ENCODE results near the gene KL.

GRCh38 chr13:33115274-33115673, 99.1 kb downstream of the KL start:
- TF ChIP-seq, protein P1, sequence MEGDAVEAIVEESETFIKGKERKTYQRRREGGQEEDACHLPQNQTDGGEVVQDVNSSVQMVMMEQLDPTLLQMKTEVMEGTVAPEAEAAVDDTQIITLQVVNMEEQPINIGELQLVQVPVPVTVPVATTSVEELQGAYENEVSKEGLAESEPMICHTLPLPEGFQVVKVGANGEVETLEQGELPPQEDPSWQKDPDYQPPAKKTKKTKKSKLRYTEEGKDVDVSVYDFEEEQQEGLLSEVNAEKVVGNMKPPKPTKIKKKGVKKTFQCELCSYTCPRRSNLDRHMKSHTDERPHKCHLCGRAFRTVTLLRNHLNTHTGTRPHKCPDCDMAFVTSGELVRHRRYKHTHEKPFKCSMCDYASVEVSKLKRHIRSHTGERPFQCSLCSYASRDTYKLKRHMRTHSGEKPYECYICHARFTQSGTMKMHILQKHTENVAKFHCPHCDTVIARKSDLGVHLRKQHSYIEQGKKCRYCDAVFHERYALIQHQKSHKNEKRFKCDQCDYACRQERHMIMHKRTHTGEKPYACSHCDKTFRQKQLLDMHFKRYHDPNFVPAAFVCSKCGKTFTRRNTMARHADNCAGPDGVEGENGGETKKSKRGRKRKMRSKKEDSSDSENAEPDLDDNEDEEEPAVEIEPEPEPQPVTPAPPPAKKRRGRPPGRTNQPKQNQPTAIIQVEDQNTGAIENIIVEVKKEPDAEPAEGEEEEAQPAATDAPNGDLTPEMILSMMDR (IDR thresholded peaks at IDR 0.05 in 2 of 3, conservative IDR thresholded peaks at IDR 0.05 in 1 of 3; ENCODE audit: borderline replicate concordance in 1 of 3, insufficient read depth in 1 of 3, low read depth in 2 of 3, low read length in 2 of 3): no peak
- TF ChIP-seq, protein P2, sequence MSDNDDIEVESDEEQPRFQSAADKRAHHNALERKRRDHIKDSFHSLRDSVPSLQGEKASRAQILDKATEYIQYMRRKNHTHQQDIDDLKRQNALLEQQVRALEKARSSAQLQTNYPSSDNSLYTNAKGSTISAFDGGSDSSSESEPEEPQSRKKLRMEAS (IDR thresholded peaks at IDR 0.05): no peak
- TF ChIP-seq SP1 (IDR thresholded peaks at IDR 0.05; ENCODE audit: low read depth) (no peak), POLR2A (IDR thresholded peaks at IDR 0.05; ENCODE audit: borderline replicate concordance, extremely low read depth, insufficient read depth, insufficient read length) (no peak), TCF7L2 (IDR thresholded peaks at IDR 0.05; ENCODE audit: borderline replicate concordance, extremely low read depth, insufficient read depth, insufficient read length) (no peak), EZH2phosphoT487 (IDR thresholded peaks at IDR 0.05; ENCODE audit: borderline replicate concordance) (no peak), YY1 (IDR thresholded peaks at IDR 0.05; ENCODE audit: extremely low read depth, insufficient replicate concordance, low read depth, low read length) (no peak), CBX3 (IDR thresholded peaks at IDR 0.05; ENCODE audit: low read depth) (no peak), EZH2 (IDR thresholded peaks at IDR 0.05) (no peak), ZNF274 (IDR thresholded peaks at IDR 0.05; ENCODE audit: low read depth, low read length) (no peak), ELF1 (IDR thresholded peaks at IDR 0.05; ENCODE audit: borderline replicate concordance, low read depth) (no peak), JUND (IDR thresholded peaks at IDR 0.05) (no peak), EGR1 (IDR thresholded peaks at IDR 0.05; ENCODE audit: low read depth) (no peak), POLR2AphosphoS5 (IDR thresholded peaks at IDR 0.05; ENCODE audit: low read depth, low read length) (no peak)

Data from HCT116 (cell line).